HG02884 (cell line): Measurements from ENCODE around the gene LAIR2.

Source experiments
- ATAC-seq: cut with Tn5 transposase; IDR thresholded peaks from one replicate; pipeline ENCODE4 v1.9.1; 2021; ENCODE audit warnings: mild to moderate bottlenecking, moderate library complexity; ENCODE audit not compliant: unreplicated experiment

The LAIR2 gene

GRCh38 chr19:54502518-54503048 lies at the start of gene LAIR2:
LAIR2 (plus strand) TSS chr19:54502831; CDS start chr19:54502919, 88 bp downstream.
- no peak for ATAC-seq

GRCh38 chr19:54453921-54454780 lies 48.5 kb upstream of the LAIR2 start:
- no peak for ATAC-seq

- no peak for ATAC-seq
These were observed 47.6 kb upstream of the LAIR2 start for GRCh38 chr19:54454781-54455675.

- ATAC-seq, result no peak
These were observed 46.7 kb upstream of the LAIR2 start for GRCh38 chr19:54455786-54456422.

GRCh38 chr19:54456423-54457373 lies 45.9 kb upstream of the LAIR2 start:
- no peak for ATAC-seq

- ATAC-seq, result no peak
These were observed 44.6 kb upstream of the LAIR2 start for GRCh38 chr19:54457773-54458647.

- no peak for ATAC-seq
These were observed 43.9 kb upstream of the LAIR2 start for GRCh38 chr19:54458648-54459281.

GRCh38 chr19:54459282-54460229 lies 43.1 kb upstream of the LAIR2 start:
- no peak for ATAC-seq

GRCh38 chr19:54460230-54461005 lies 42.2 kb upstream of the LAIR2 start:
- ATAC-seq, result no peak

- no peak for ATAC-seq
These were observed 41.4 kb upstream of the LAIR2 start for GRCh38 chr19:54461210-54461609.

- ATAC-seq, result no peak
These were observed 41.0 kb upstream of the LAIR2 start for GRCh38 chr19:54461613-54462012.

- ATAC-seq, result no peak
These were observed 40.5 kb upstream of the LAIR2 start for GRCh38 chr19:54462047-54462654.

- ATAC-seq, result peak; percentile 7
These were observed 39.7 kb upstream of the LAIR2 start for GRCh38 chr19:54462655-54463530.

- peak; percentile 48 for ATAC-seq
These were observed 39.0 kb upstream of the LAIR2 start, which contains the start of gene LENG9 for GRCh38 chr19:54463531-54464043. LENG9 (minus strand) TSS chr19:54463778; CDS start chr19:54463526, 252 bp downstream.
